ENCODE data around the gene IL4R.

The IL4R gene

DNA sequence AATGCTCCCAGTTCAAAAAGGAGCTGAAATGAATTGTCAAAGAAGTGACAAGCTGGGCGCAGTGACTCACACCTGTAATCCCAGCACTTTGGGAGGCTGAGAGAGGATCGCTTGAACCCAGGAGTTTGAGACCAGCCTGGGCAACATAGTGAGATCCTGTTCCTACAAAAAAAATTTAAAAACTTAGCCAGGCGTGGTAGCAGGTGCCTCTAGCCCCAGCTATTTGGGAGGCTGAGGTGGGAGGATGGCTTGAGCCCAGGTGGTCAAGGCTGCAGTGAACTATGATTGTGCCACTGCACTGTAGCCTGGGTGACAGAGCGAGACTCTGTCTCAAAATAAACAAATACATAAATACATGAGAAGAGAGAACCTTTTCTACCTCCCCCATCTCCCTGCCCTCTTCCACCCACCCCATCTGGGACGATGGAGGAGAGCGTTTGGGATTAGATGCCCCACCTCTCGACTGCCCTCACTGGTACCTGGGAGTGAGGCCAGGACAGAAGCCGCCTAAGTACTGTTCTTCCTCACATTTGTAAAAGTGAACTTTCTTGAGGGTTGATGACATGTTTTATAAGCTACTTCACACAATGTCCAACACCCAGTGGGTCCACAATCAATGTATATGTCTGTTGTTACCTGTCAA is 2.4 kb downstream of the IL4R start:
- POLR2A ChIA-PET: interaction anchor here (1.6 kb wide), 1 partner anchor 14 kb away, joined by 4 read pairs; no protein-coding TSS in a partner anchor
- no peak overlapping the region for H3K4me3 ChIP-seq (ENCODE audit: low read depth, low read length)
- no peak for DNase-seq (ENCODE audit: low read depth, low spot score)
- CTCF ChIA-PET: interaction anchor here (0.8 to 3.6 kb wide), 4 partner anchors 11 to 81 kb away, joined by 3 to 17 read pairs (median 3); no protein-coding TSS in a partner anchor
- TF ChIP-seq, protein P1, sequence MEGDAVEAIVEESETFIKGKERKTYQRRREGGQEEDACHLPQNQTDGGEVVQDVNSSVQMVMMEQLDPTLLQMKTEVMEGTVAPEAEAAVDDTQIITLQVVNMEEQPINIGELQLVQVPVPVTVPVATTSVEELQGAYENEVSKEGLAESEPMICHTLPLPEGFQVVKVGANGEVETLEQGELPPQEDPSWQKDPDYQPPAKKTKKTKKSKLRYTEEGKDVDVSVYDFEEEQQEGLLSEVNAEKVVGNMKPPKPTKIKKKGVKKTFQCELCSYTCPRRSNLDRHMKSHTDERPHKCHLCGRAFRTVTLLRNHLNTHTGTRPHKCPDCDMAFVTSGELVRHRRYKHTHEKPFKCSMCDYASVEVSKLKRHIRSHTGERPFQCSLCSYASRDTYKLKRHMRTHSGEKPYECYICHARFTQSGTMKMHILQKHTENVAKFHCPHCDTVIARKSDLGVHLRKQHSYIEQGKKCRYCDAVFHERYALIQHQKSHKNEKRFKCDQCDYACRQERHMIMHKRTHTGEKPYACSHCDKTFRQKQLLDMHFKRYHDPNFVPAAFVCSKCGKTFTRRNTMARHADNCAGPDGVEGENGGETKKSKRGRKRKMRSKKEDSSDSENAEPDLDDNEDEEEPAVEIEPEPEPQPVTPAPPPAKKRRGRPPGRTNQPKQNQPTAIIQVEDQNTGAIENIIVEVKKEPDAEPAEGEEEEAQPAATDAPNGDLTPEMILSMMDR (IDR thresholded peaks at IDR 0.05; ENCODE audit: insufficient read depth, low read length, missing control alignments): no peak

GRCh38 chr16:27317320-27317719 is 3.5 kb downstream of the IL4R start:
- ChIA-PET CTCF (interaction anchor here (1.5 to 3.6 kb wide), 2 partner anchors 78 to 82 kb away, joined by 3 to 17 read pairs; no protein-coding TSS in a partner anchor), POLR2A (interaction anchor here (0.5 kb wide), 1 partner anchor 48 kb away, joined by 3 read pairs; no protein-coding TSS in a partner anchor)
- no peak for DNase-seq (ENCODE audit: low read depth, low spot score)
- TF ChIP-seq, protein P1 (IDR thresholded peaks at IDR 0.05; ENCODE audit: insufficient read depth, low read length, missing control alignments): no peak
- H3K4me3 ChIP-seq (ENCODE audit: low read depth, low read length): no peak overlapping the region

GRCh38 chr16:27317738-27318391 is 4.1 kb downstream of the IL4R start:
- TF ChIP-seq, protein P1 (IDR thresholded peaks at IDR 0.05; ENCODE audit: insufficient read depth, low read length, missing control alignments): no peak

GRCh38 chr16:27318392-27319256 is 4.8 kb downstream of the IL4R start:
- TF ChIP-seq, protein P1 (IDR thresholded peaks at IDR 0.05; ENCODE audit: insufficient read depth, low read length, missing control alignments): no peak
- CTCF ChIA-PET: interaction anchor here (2.0 to 3.6 kb wide), 2 partner anchors 12 to 83 kb away, joined by 6 to 17 read pairs; no protein-coding TSS in a partner anchor
- H3K4me3 ChIP-seq (ENCODE audit: low read depth, low read length): no peak overlapping the region
- POLR2A ChIA-PET: no interaction called here
- DNase-seq (ENCODE audit: low read depth, low spot score): no peak

More at GRCh38 chr16:27317738-27318391, 4.1 kb downstream of the IL4R start:
- no peak overlapping the region for H3K4me3 ChIP-seq (ENCODE audit: low read depth, low read length)
- ChIA-PET POLR2A (no interaction called here), CTCF (interaction anchor here (2.0 to 3.6 kb wide), 2 partner anchors 12 to 82 kb away, joined by 6 to 17 read pairs; no protein-coding TSS in a partner anchor)
- no peak for DNase-seq (ENCODE audit: low read depth, low spot score)

GRCh38 chr16:27319257-27319965 is 5.6 kb downstream of the IL4R start:
- DNase-seq (ENCODE audit: low read depth, low spot score): no peak
- CTCF ChIA-PET: interaction anchor here (1.1 to 2.0 kb wide), 3 partner anchors 11 to 84 kb away, joined by 4 to 6 read pairs (median 4); no protein-coding TSS in a partner anchor
- TF ChIP-seq, protein P1 (IDR thresholded peaks at IDR 0.05; ENCODE audit: insufficient read depth, low read length, missing control alignments): no peak
- H3K4me3 ChIP-seq (ENCODE audit: low read depth, low read length): no peak overlapping the region
- POLR2A ChIA-PET: no interaction called here
